NCI-H187 (cell line): ENCODE measurements around the gene KCTD8.

Source experiments
- DNase-seq, 2 experiments: peaks; one replicate each; lab custom pipeline; 2025; lab: John Stamatoyannopoulos, UW

Gene KCTD8

GRCh38 chr4:44448521-44449461, at the start of gene KCTD8:
Gene KCTD8 (minus strand): TSS chr4:44448809.
- DNase-seq: peak in 1 of 2 experiments; percentile 23

- no peak for DNase-seq
Measured at GRCh38 chr4:44494810-44495701, 46.4 kb upstream of the KCTD8 start.

GRCh38 chr4:44493924-44494323, 45.3 kb upstream of the KCTD8 start:
- DNase-seq: no peak

- no peak for DNase-seq
Measured at GRCh38 chr4:44487341-44487740, 38.7 kb upstream of the KCTD8 start.

- no peak for DNase-seq
Measured at GRCh38 chr4:44479731-44480130, 31.1 kb upstream of the KCTD8 start.

GRCh38 chr4:44462259-44462658, 13.7 kb upstream of the KCTD8 start:
- no peak for DNase-seq

GRCh38 chr4:44447563-44448504, 775 bp downstream of the KCTD8 start:
- no peak for DNase-seq

- no peak for DNase-seq
Measured at GRCh38 chr4:44446801-44447562, 1.6 kb downstream of the KCTD8 start.

GRCh38 chr4:44446191-44446590, 2.4 kb downstream of the KCTD8 start:
- no peak for DNase-seq

GRCh38 chr4:44438687-44439086, 9.9 kb downstream of the KCTD8 start:
- no peak for DNase-seq

- no peak for DNase-seq
Measured at GRCh38 chr4:44434247-44434646, 14.4 kb downstream of the KCTD8 start.

- DNase-seq: no peak
Measured at GRCh38 chr4:44425614-44426208, 22.9 kb downstream of the KCTD8 start.

GRCh38 chr4:44422912-44423311, 25.7 kb downstream of the KCTD8 start:
- no peak for DNase-seq

GRCh38 chr4:44421330-44422065, 27.1 kb downstream of the KCTD8 start:
- DNase-seq: no peak

- no peak for DNase-seq
Measured at GRCh38 chr4:44415251-44415650, 33.4 kb downstream of the KCTD8 start.

- DNase-seq: no peak
Measured at GRCh38 chr4:44368413-44369167, 80.0 kb downstream of the KCTD8 start.

- no peak for DNase-seq
Measured at GRCh38 chr4:44354172-44354571, 94.4 kb downstream of the KCTD8 start.

- no peak for DNase-seq
Measured at GRCh38 chr4:44351069-44351468, 97.5 kb downstream of the KCTD8 start.

GRCh38 chr4:44342800-44343199, 105.8 kb downstream of the KCTD8 start:
- no peak for DNase-seq
